WTC11 (cell line): ENCODE data around the gene GDI1. TPM values are rescaled to one million over a fixed set of nuclear protein-coding genes. Genes with fewer than 3 reads are reported as not detected.

Experiments
- ATAC-seq: fragments of 200-7000 bp; cut with Tn5 transposase; 2 replicates; pipeline ENCODE4 v1.10.0; 2021; ENCODE audit warnings: mild to moderate bottlenecking, moderate library complexity
- CTCF ChIA-PET: fragments of 300-600 bp; sonication (Branson Sonifier 250); formaldehyde crosslinking; loops from one replicate; lab custom pipeline; 2021; ENCODE audit warnings: antibody characterized with exemption; lab: Charles Lee
- POLR2A ChIA-PET: fragments of 350-600 bp; sonication (Branson Sonifier 250); formaldehyde crosslinking; loops from one replicate; lab custom pipeline; 2021; ENCODE audit warnings: antibody characterized with exemption; lab: Charles Lee
- DNase-seq: peaks from one replicate; pipeline ENCODE4 v3.0.0; 2021; ENCODE audit warnings: low spot score
- H3K27ac Mint-ChIP-seq: 2 replicates; pipeline ENCODE4 v1.8.0; 2021; ENCODE audit warnings: mixed read lengths
- H3K27me3 Mint-ChIP-seq: 2 replicates; pipeline ENCODE4 v1.8.0; 2021; ENCODE audit warnings: low read depth, mild to moderate bottlenecking, moderate library complexity, mixed read lengths
- H3K36me3 Mint-ChIP-seq: 2 replicates; pipeline ENCODE4 v1.8.0; 2021; ENCODE audit warnings: mixed read lengths
- H3K4me1 Mint-ChIP-seq: 2 replicates; pipeline ENCODE4 v1.8.0; 2022; ENCODE audit warnings: mixed read lengths
- H3K4me3 Mint-ChIP-seq: 2 replicates; pipeline ENCODE4 v1.8.0; 2021; ENCODE audit warnings: mild to moderate bottlenecking, moderate library complexity, mixed read lengths
- H3K9me3 Mint-ChIP-seq: 2 replicates; pipeline ENCODE4 v1.8.0; 2021; ENCODE audit warnings: mixed read lengths
- FOXP1 ChIP-seq: sonication (generic); formaldehyde crosslinking; IDR thresholded peaks from 2 replicates; pipeline ENCODE4 v1.8.0; 2022; ENCODE audit warnings: missing genetic modification reagents, mild to moderate bottlenecking, moderate library complexity, borderline replicate concordance
- GTF2I ChIP-seq: fragments of 250-450 bp; sonication (Bioruptor Pico); conservative IDR thresholded peaks from 2 replicates; pipeline ENCODE4 v1.4.0; 2021; ENCODE audit warnings: mild to moderate bottlenecking
- KAT7 ChIP-seq: sonication (generic); formaldehyde crosslinking; IDR thresholded peaks from 2 replicates; pipeline ENCODE4 v1.8.1; 2023; ENCODE audit warnings: missing genetic modification reagents, mild to moderate bottlenecking, borderline replicate concordance
- NFE2L1 ChIP-seq: sonication (generic); formaldehyde crosslinking; IDR thresholded peaks from 2 replicates; pipeline ENCODE4 v1.8.1; 2023; ENCODE audit warnings: missing genetic modification reagents
- NR1H2 ChIP-seq: sonication (generic); formaldehyde crosslinking; IDR thresholded peaks from 2 replicates; pipeline ENCODE4 v1.9.0; 2021; ENCODE audit warnings: mild to moderate bottlenecking, moderate library complexity, missing genetic modification reagents
- TEAD4 ChIP-seq: sonication (generic); formaldehyde crosslinking; IDR thresholded peaks from 2 replicates; pipeline ENCODE4 v1.8.0; 2022; ENCODE audit warnings: mild to moderate bottlenecking, missing genetic modification reagents
- ZNF671 ChIP-seq: fragments of 250-450 bp; sonication (Bioruptor Pico); IDR thresholded peaks from 2 replicates; pipeline ENCODE4 v1.8.0; 2021; ENCODE audit warnings: mild to moderate bottlenecking
- total RNA-seq: library from RNA; stranded (reverse); gene quantifications from 3 replicates; pipeline ENCODE4 v1.2.3, GENCODE V29; 2021
- TF ChIP-seq, protein P1 (sequence below): fragments of 250-450 bp; sonication (Bioruptor Pico); IDR thresholded peaks from 2 replicates; pipeline ENCODE4 v1.9.0; 2021; ENCODE audit warnings: mild to moderate bottlenecking, borderline replicate concordance
- TF ChIP-seq, protein P2 (sequence below): sonication (generic); formaldehyde crosslinking; IDR thresholded peaks from 2 replicates; pipeline ENCODE4 v1.8.1; 2023; ENCODE audit warnings: mild to moderate bottlenecking, missing genetic modification reagents
- TF ChIP-seq, protein P3 (sequence below): sonication (generic); formaldehyde crosslinking; IDR thresholded peaks from 2 replicates; pipeline ENCODE4 v1.8.0; 2022; ENCODE audit warnings: mild to moderate bottlenecking, missing genetic modification reagents
- TF ChIP-seq, protein P4 (sequence below): sonication (generic); formaldehyde crosslinking; IDR thresholded peaks from 2 replicates; pipeline ENCODE4 v1.8.1; 2022; ENCODE audit warnings: low read depth, missing genetic modification reagents, borderline replicate concordance
- TF ChIP-seq, protein P5 (sequence below): fragments of 250-450 bp; sonication (Bioruptor Pico); IDR thresholded peaks from 2 replicates; pipeline ENCODE4 v1.8.0; 2021; ENCODE audit warnings: mild to moderate bottlenecking
- TF ChIP-seq, protein P6 (sequence below): sonication (generic); formaldehyde crosslinking; IDR thresholded peaks from 2 replicates; pipeline ENCODE4 v1.8.1; 2022; ENCODE audit warnings: mild to moderate bottlenecking, missing genetic modification reagents, moderate library complexity, borderline replicate concordance
- TF ChIP-seq, protein P7 (sequence below): sonication (generic); formaldehyde crosslinking; IDR thresholded peaks from 2 replicates; pipeline ENCODE4 v1.8.1; 2022; ENCODE audit warnings: missing genetic modification reagents, borderline replicate concordance

Gene GDI1
- total RNA-seq, 1 experiment from 2014 or later = 108 TPM

DNA sequence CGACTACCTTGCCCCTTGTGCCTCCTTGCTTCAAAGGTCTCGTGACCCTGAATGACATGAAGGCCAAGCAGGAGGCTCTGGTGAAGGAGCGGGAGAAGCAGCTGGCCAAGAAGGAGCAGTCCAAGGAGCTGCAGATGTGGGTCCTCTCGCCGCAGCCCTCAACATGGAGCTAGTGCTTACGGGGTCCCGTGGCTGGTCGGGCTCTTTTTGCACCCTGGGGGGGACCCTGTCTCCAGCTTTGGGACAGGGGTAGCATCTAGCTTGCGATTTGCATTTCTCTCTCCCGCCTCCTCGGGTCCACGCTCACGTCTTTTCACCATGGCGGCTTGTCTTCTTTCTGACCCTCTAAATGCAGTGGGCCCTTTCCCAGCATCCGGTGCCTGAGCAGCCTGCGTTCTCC is 8.8 kb downstream of the GDI1 start:
- no peaks in the 10 kb centered on the region for H3K9me3 Mint-ChIP-seq
- no peak for TF ChIP-seq TEAD4 (CRISPR knock-in tag)
- no peak for TF ChIP-seq GTF2I (CRISPR knock-in tag)
- TF ChIP-seq, protein P1, sequence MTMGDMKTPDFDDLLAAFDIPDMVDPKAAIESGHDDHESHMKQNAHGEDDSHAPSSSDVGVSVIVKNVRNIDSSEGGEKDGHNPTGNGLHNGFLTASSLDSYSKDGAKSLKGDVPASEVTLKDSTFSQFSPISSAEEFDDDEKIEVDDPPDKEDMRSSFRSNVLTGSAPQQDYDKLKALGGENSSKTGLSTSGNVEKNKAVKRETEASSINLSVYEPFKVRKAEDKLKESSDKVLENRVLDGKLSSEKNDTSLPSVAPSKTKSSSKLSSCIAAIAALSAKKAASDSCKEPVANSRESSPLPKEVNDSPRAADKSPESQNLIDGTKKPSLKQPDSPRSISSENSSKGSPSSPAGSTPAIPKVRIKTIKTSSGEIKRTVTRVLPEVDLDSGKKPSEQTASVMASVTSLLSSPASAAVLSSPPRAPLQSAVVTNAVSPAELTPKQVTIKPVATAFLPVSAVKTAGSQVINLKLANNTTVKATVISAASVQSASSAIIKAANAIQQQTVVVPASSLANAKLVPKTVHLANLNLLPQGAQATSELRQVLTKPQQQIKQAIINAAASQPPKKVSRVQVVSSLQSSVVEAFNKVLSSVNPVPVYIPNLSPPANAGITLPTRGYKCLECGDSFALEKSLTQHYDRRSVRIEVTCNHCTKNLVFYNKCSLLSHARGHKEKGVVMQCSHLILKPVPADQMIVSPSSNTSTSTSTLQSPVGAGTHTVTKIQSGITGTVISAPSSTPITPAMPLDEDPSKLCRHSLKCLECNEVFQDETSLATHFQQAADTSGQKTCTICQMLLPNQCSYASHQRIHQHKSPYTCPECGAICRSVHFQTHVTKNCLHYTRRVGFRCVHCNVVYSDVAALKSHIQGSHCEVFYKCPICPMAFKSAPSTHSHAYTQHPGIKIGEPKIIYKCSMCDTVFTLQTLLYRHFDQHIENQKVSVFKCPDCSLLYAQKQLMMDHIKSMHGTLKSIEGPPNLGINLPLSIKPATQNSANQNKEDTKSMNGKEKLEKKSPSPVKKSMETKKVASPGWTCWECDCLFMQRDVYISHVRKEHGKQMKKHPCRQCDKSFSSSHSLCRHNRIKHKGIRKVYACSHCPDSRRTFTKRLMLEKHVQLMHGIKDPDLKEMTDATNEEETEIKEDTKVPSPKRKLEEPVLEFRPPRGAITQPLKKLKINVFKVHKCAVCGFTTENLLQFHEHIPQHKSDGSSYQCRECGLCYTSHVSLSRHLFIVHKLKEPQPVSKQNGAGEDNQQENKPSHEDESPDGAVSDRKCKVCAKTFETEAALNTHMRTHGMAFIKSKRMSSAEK (CRISPR knock-in tag) = no peak
- TF ChIP-seq, protein P2, sequence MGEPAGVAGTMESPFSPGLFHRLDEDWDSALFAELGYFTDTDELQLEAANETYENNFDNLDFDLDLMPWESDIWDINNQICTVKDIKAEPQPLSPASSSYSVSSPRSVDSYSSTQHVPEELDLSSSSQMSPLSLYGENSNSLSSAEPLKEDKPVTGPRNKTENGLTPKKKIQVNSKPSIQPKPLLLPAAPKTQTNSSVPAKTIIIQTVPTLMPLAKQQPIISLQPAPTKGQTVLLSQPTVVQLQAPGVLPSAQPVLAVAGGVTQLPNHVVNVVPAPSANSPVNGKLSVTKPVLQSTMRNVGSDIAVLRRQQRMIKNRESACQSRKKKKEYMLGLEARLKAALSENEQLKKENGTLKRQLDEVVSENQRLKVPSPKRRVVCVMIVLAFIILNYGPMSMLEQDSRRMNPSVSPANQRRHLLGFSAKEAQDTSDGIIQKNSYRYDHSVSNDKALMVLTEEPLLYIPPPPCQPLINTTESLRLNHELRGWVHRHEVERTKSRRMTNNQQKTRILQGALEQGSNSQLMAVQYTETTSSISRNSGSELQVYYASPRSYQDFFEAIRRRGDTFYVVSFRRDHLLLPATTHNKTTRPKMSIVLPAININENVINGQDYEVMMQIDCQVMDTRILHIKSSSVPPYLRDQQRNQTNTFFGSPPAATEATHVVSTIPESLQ (CRISPR knock-in tag) = no peak
- no peak for TF ChIP-seq NFE2L1 (CRISPR knock-in tag)
- TF ChIP-seq, protein P3, sequence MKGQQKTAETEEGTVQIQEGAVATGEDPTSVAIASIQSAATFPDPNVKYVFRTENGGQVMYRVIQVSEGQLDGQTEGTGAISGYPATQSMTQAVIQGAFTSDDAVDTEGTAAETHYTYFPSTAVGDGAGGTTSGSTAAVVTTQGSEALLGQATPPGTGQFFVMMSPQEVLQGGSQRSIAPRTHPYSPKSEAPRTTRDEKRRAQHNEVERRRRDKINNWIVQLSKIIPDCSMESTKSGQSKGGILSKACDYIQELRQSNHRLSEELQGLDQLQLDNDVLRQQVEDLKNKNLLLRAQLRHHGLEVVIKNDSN = no peak
- no peak for TF ChIP-seq ZNF671 (CRISPR knock-in tag)
- TF ChIP-seq KAT7 (CRISPR knock-in tag) = no peak
- TF ChIP-seq, protein P4, sequence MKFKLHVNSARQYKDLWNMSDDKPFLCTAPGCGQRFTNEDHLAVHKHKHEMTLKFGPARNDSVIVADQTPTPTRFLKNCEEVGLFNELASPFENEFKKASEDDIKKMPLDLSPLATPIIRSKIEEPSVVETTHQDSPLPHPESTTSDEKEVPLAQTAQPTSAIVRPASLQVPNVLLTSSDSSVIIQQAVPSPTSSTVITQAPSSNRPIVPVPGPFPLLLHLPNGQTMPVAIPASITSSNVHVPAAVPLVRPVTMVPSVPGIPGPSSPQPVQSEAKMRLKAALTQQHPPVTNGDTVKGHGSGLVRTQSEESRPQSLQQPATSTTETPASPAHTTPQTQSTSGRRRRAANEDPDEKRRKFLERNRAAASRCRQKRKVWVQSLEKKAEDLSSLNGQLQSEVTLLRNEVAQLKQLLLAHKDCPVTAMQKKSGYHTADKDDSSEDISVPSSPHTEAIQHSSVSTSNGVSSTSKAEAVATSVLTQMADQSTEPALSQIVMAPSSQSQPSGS = no peak
- TF ChIP-seq, protein P5, sequence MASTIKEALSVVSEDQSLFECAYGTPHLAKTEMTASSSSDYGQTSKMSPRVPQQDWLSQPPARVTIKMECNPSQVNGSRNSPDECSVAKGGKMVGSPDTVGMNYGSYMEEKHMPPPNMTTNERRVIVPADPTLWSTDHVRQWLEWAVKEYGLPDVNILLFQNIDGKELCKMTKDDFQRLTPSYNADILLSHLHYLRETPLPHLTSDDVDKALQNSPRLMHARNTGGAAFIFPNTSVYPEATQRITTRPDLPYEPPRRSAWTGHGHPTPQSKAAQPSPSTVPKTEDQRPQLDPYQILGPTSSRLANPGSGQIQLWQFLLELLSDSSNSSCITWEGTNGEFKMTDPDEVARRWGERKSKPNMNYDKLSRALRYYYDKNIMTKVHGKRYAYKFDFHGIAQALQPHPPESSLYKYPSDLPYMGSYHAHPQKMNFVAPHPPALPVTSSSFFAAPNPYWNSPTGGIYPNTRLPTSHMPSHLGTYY (CRISPR knock-in tag) = no peak
- no peak for TF ChIP-seq FOXP1 (CRISPR knock-in tag)
- TF ChIP-seq NR1H2 (CRISPR knock-in tag) = no peak
- TF ChIP-seq, protein P6, sequence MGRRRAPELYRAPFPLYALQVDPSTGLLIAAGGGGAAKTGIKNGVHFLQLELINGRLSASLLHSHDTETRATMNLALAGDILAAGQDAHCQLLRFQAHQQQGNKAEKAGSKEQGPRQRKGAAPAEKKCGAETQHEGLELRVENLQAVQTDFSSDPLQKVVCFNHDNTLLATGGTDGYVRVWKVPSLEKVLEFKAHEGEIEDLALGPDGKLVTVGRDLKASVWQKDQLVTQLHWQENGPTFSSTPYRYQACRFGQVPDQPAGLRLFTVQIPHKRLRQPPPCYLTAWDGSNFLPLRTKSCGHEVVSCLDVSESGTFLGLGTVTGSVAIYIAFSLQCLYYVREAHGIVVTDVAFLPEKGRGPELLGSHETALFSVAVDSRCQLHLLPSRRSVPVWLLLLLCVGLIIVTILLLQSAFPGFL (CRISPR knock-in tag) = no peak
- TF ChIP-seq, protein P7, sequence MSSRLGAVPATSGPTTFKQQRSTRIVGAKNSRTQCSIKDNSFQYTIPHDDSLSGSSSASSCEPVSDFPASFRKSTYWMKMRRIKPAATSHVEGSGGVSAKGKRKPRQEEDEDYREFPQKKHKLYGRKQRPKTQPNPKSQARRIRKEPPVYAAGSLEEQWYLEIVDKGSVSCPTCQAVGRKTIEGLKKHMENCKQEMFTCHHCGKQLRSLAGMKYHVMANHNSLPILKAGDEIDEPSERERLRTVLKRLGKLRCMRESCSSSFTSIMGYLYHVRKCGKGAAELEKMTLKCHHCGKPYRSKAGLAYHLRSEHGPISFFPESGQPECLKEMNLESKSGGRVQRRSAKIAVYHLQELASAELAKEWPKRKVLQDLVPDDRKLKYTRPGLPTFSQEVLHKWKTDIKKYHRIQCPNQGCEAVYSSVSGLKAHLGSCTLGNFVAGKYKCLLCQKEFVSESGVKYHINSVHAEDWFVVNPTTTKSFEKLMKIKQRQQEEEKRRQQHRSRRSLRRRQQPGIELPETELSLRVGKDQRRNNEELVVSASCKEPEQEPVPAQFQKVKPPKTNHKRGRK = no peak
- no peak overlapping the region for H3K4me3 Mint-ChIP-seq
- H3K4me1 Mint-ChIP-seq = no peaks in the 10 kb centered on the region
- DNase-seq (no peak), ATAC-seq (no peak)
- no peak overlapping the region for H3K27ac Mint-ChIP-seq
- ChIA-PET POLR2A (no interaction called here), CTCF (no interaction called here)
- peaks cover 13% of the 10 kb centered on the region for H3K36me3 Mint-ChIP-seq
- H3K27me3 Mint-ChIP-seq = no peaks in the 10 kb centered on the region
